IPS-15b (cell line): ENCODE measurements around the gene TCF7L1.

ENCODE experiments used
- H3K27me3 ChIP-seq: one replicate; pipeline ENCODE4 v1.6.1; 2013; ENCODE audit warnings: low read length; ENCODE audit not compliant: control insufficient read depth, insufficient read depth
- H3K36me3 ChIP-seq: one replicate; pipeline ENCODE4 v1.6.1; 2013; ENCODE audit warnings: low read length; ENCODE audit not compliant: control insufficient read depth, insufficient read depth
- H3K4me1 ChIP-seq: one replicate; pipeline ENCODE4 v1.6.1; 2013; ENCODE audit warnings: mild to moderate bottlenecking, low read length; ENCODE audit not compliant: control insufficient read depth, insufficient read depth
- H3K4me3 ChIP-seq: one replicate; pipeline ENCODE4 v1.5.1; 2013; ENCODE audit warnings: low read depth, low read length
- H3K9ac ChIP-seq: one replicate; pipeline ENCODE4 v1.6.1; 2013; ENCODE audit warnings: low read depth, mild to moderate bottlenecking, low read length
- H3K9me3 ChIP-seq: one replicate; pipeline ENCODE4 v1.6.1; 2013; ENCODE audit warnings: mild to moderate bottlenecking, low read length; ENCODE audit not compliant: control insufficient read depth, insufficient read depth

Gene TCF7L1

DNA sequence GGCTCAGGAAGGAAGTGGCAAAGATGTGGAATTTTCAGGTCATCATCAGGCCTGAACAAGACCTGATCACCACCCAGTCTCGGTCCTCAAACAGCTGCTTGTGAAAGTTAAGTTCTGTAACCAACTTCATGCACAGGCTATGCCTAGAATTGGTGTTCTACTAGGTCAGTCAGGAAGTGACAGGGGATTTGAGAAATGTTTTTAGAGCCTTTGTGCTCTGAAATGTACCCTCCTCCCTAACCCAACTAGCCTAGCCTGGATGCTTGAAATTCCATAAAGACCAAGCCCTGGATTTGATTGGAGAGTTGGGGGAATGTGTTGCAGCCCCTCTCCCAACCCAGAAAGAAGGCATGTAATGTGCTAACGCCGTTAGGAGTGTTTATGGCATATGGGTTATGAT lies 131.3 kb downstream of the TCF7L1 start:
- Histone ChIP-seq H3K9ac (no peak overlapping the region), H3K27me3 (no peaks in the 10 kb centered on the region), H3K4me1 (peaks cover 18% of the 10 kb centered on the region), H3K36me3 (no peaks in the 10 kb centered on the region), H3K4me3 (no peak overlapping the region), H3K9me3 (no peaks in the 10 kb centered on the region)

DNA sequence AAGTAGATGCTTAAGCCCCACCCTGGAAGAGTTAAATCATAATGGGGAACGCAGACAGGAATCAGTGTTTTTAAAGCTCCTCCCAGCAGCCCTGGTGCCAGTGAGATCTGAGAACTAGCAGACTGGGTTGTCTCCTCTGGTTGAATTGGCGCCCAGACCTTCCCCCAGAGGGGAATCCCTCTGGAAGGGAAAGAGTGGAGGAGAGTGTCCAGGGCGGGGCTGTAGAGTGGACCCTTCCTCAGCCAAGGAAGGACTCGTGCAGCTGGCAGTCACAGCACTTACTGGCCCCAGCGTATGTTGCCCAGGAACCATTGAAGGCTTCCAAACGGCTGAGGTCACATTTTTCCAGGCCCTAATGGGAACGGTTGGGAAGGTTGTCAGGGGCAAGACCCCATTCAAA lies 132.1 kb downstream of the TCF7L1 start:
- Histone ChIP-seq H3K9me3 (no peaks in the 10 kb centered on the region), H3K4me3 (no peak overlapping the region), H3K27me3 (no peaks in the 10 kb centered on the region), H3K4me1 (peaks cover 14% of the 10 kb centered on the region), H3K9ac (no peak overlapping the region), H3K36me3 (no peaks in the 10 kb centered on the region)

DNA sequence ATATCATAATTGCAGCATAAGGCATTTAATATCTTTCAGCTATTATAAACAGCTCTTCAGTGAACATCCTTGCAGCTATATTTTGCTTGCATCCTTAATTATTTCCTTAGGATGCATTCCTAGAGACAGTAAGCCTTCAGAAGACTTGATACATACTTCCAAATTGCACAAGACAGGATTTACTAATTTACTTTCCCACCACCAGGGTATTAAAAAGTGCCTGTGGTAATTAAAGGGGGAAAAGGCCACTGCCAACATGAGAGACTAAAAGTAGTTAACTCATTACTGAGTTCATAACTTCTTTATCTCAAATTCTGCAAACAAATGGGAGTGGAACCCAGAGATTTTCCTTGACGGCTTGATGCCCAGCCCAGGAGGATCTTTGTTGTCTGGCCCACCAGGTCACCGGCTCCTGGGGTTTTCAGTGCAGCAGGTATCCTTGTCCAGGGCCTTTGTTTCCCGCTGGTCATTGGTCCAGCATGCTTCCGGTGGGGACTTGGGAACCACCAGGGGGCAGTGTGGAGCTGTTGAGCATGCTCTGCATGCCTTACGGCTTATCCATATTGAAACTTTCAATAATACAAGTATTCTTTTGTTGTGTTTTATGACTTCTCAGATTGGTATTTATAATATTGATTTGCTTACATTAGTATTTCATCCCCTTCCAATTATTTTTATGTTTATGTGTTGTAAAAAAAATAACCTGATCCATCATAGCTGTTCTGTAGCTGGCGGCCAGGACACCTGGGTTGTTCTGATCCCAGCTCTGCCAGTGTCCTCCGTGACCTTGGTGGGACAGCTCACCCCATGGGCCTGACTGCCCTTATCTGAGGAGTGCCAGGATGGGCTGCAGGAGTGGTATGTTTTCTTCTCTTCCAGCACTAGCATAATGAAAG lies 133.2 kb downstream of the TCF7L1 start:
- Histone ChIP-seq H3K4me1 (peaks cover 14% of the 10 kb centered on the region), H3K4me3 (no peak overlapping the region), H3K9me3 (no peaks in the 10 kb centered on the region), H3K27me3 (no peaks in the 10 kb centered on the region), H3K36me3 (no peaks in the 10 kb centered on the region), H3K9ac (no peak overlapping the region)

DNA sequence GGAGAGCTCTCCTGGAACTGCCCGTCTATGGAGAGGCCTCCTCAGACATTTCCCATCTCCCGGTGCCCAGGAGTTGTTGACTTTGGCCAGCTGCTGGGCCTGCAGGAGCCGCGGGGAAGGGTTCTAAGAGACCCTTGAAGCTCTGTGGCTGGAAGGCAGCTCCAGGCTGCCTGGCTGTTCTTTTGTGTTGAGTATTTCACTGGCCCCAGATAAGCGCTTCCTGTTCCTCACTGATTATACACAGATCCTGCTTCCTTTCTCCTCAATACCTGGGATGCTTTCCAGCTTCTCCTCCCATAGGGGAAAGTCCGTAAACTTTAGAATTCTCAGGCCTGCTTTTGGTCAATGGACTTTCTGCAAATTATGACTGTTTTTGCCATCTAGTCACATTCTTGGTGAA lies 136.8 kb downstream of the TCF7L1 start:
- no peaks in the 10 kb centered on the region for H3K27me3 ChIP-seq
- no peaks in the 10 kb centered on the region for H3K36me3 ChIP-seq
- no peak overlapping the region for H3K9ac ChIP-seq
- peaks cover 8% of the 10 kb centered on the region for H3K4me1 ChIP-seq
- no peak overlapping the region for H3K4me3 ChIP-seq
- H3K9me3 ChIP-seq = no peaks in the 10 kb centered on the region

DNA sequence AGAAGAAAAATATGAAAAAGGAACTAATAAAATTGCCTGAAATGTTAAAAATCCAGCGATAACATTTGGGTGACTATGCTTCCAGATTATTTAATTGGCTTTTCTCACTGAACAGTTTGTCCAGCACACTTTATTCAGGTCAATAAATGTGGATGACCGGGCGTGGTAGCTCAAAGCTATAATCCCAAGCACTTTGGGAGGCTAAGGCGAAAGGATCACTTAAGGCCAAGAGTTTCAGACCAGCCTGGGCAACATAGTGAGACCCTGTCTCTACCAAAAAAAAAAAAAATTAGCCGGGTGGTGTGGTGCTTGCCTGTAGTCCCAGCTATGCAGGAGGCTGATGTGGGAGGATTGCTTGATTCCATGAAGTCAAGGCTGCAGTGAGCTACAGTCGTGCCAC lies 139.2 kb downstream of the TCF7L1 start:
- no peaks in the 10 kb centered on the region for H3K9me3 ChIP-seq
- no peaks in the 10 kb centered on the region for H3K27me3 ChIP-seq
- H3K4me1 ChIP-seq = peaks cover 3% of the 10 kb centered on the region
- no peaks in the 10 kb centered on the region for H3K36me3 ChIP-seq
- H3K9ac ChIP-seq = no peak overlapping the region
- no peak overlapping the region for H3K4me3 ChIP-seq

DNA sequence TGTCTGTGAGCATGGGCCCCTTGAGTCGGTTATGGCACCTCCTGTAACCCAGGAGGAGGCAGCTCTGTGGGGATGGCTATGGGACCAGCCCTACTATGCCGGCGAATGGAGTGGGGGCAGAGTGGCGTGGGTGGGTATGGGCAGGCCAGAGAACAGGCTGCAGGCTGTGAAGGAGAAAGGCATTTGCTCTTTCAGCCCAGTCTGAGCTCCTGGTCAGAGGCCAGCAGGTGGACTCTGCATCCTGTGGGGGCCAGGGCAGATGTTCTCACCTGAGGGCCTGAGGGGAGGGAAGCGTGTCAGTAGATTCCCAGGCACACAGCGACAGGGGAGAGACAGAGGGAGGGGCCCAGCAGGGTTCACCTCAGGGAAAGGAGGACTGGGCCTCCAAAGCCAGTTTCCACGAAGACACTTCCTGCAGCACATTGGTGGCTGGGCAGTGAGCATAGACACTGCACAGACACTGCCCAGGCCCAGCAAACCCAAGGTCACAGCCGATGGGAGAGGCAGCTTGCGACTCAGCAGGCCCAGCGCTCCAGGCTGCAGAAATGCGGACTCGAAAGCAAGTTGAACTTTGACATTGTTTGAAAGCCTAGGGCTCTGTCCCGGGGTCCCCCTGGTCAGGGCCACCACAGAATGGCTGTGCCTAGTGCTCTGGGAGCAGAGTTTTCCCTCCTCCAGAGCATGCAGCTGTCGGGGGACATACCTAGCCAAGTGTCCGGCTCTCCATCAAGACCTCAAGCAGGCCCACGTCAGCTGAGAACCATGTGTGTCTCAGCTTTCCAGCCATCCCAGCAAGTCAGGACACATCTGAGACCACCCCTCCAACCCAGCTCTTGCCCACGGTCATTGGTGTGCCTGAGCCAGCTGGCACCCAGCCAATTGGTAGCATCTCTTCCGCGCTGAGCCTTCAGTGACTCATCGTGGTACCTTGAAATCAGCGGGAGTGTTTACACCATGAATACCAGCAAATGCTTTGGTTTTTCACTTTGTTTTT lies 140.8 kb downstream of the TCF7L1 start:
- Histone ChIP-seq H3K36me3 (no peaks in the 10 kb centered on the region), H3K9ac (no peak overlapping the region), H3K9me3 (no peaks in the 10 kb centered on the region), H3K27me3 (no peaks in the 10 kb centered on the region), H3K4me3 (no peak overlapping the region), H3K4me1 (peaks cover 7% of the 10 kb centered on the region)

DNA sequence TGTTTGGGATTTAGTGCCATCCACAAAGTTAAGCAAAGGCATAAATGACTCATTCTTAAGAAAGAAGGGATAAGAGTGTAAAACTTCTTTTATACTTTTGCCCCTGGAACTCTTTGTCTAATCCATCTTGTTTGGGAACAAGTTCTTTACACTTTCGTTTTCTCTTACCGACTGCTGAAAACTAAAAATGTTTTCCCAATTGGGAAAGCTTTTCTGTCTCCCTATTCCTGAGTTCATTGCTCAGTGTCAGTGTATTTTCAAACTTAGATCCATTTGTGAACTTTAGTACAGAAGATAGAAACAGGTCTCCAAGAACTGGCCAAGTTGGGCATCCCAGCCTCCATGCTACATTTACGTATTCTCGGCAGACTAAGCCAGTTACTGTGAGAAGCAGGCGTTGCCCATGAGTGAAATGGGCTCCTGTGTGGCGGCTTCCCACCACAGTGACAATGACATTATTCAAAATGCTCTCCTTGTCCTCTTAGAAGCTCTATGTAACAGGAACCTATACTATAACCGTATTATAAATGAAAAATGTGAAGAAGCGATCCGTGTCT lies 142.9 kb downstream of the TCF7L1 start:
- no peaks in the 10 kb centered on the region for H3K27me3 ChIP-seq
- H3K9me3 ChIP-seq = no peaks in the 10 kb centered on the region
- peaks cover 7% of the 10 kb centered on the region for H3K4me1 ChIP-seq
- no peak overlapping the region for H3K4me3 ChIP-seq
- no peaks in the 10 kb centered on the region for H3K36me3 ChIP-seq
- no peak overlapping the region for H3K9ac ChIP-seq

DNA sequence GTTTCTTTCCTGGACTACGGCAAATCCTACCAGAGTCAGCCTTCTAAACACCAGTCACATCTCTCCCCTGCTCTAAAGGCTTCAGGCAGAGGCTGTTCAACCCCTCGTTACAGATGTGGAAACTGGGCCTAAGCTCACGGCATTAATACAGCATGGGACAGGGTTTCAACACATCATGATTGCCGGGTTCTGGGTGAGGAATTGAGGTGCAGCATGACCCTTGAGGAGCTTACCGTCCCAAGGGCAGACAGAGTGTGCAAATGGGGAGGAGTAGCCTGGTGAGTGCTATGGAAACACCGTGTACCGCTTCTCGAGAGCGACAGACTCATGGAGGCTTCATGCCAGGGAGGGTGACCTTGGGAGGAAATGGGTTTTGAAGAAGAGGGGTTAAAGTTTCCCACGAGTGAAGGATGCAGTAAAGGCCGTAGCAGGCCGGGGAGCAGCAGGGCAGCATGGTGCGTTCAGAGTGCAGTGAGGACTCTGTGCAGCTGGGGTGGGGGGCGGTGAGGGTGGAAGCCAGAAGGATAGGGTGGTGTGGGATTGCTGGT lies 143.5 kb downstream of the TCF7L1 start:
- H3K4me1 ChIP-seq = peaks cover 7% of the 10 kb centered on the region
- H3K4me3 ChIP-seq = no peak overlapping the region
- H3K9ac ChIP-seq = peak overlapping the region; percentile 47

DNA sequence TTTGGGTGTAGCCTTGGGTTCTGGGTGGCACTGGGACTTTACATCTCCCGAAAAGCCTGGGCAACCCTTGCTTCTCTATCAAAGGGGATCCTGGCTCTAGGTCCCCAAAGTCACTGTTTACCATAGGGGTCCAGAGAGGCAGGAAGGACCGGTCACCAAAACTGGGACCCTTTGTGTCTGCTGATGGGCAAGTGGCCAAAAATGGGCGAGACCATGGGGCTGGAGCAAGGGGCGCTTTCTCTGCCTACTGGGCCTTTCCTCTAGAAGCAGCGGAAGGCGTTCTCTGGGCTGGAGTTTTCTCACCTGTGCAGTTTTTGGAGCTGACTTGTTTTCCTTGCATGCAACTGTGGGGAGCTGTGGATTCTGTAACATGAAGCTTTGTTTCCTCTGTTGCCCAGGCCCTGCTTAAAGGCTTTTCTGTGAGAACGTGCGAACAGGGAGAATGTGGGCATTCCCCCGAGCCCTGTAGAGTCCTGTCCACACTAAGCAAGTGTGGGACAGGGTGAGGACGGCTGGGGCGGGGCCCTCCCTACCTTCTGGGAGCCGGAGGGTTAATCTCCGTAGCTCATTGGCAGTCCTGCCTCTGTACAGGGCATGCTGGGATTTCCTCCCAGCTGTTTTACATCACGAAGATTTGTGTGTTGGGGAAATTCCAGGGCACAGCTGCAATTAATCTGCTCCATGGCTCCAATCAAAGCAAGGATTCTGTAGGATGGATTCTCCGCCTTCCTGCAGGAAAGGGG lies 144.4 kb downstream of the TCF7L1 start:
- Histone ChIP-seq H3K9ac (no peak overlapping the region), H3K4me3 (no peak overlapping the region), H3K36me3 (no peaks in the 10 kb centered on the region), H3K27me3 (no peaks in the 10 kb centered on the region), H3K9me3 (no peaks in the 10 kb centered on the region), H3K4me1 (peaks cover 7% of the 10 kb centered on the region)

More for the DNA sequence above, 143.5 kb downstream of the TCF7L1 start:
- no peaks in the 10 kb centered on the region for H3K9me3 ChIP-seq
- no peaks in the 10 kb centered on the region for H3K36me3 ChIP-seq
- H3K27me3 ChIP-seq = no peaks in the 10 kb centered on the region

DNA sequence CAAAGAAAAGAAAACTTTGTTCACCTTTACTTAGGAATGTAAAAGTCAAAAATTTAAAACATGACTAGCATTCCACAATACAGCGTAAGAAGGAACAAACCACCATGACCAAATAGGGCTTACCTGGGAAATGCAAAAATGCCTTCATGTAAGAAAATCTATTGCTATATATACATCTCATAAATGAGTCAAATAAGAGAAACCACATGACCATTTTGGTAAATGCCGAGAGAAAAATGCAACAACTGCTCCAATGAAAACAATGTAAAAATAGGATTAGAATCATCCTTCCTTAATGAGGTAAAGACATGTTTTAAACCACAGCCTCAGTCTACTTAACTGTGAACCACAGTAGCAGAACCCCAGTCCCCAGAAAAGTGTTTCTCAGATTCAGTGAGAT lies 145.2 kb downstream of the TCF7L1 start:
- no peak overlapping the region for H3K4me3 ChIP-seq
- H3K9ac ChIP-seq = no peak overlapping the region
- no peaks in the 10 kb centered on the region for H3K9me3 ChIP-seq
- H3K36me3 ChIP-seq = peaks cover 2% of the 10 kb centered on the region
- H3K27me3 ChIP-seq = no peaks in the 10 kb centered on the region
- H3K4me1 ChIP-seq = peaks cover 7% of the 10 kb centered on the region

DNA sequence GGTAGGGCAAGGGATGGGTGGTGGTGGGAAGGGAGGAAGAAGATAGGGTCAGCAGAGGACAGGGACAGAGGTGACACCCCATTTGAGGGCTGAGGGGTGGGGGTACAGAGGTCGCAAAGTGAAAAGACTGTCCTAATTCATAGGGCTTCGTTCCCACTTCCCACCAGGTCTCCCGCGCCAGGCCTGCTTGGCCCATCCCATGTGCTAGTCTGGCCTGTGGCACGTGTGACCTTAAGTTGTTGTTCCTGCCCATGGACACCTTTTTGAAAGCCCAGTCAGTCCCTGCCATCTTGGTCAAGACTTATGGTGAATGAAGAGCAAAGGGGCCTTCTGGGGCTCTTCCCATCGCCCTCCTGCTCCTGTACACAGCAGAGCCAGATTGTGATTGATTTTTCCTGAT lies 148.4 kb downstream of the TCF7L1 start:
- Histone ChIP-seq H3K27me3 (no peaks in the 10 kb centered on the region), H3K36me3 (peaks cover 11% of the 10 kb centered on the region), H3K4me1 (peaks cover 4% of the 10 kb centered on the region), H3K9me3 (no peaks in the 10 kb centered on the region), H3K9ac (no peak overlapping the region), H3K4me3 (no peak overlapping the region)
